ENCODE measurements around the gene TENM3.

GRCh38 chr4:182518421-182518820, 275.2 kb downstream of the TENM3 start:
- TF ChIP-seq POLR2A (IDR thresholded peaks at IDR 0.05), result no peak
- TF ChIP-seq CTCF (IDR thresholded peaks at IDR 0.05), result no peak

All from esophagus squamous epithelium (tissue), 4 donors.